Measurements from ENCODE around the gene ENAM.

ENAM gene

DNA sequence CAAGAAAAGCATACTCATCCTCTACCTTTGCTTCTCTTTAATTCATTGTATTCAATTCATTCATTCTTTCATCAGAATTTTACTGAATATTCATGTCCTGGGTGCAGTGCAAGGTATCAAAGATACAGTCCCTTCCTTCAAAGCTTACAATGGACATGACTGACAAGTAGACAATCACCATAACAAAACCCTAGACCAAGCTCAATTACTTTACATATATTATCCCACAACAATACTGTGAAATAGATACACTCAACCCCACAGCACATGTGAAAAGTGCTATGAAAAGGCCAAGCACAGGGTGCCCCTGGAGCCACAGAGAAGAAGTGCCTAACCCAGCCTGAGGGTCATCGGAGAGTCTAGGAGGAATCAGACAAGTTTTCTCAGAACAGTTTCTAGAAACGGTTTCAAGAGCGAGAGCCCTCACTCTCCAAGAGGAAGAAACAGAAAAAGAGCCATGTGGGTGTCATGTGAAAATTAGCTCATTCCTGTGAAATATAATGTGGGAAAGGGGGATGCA lies 21.1 kb upstream of the ENAM start:
- H4K20me1 ChIP-seq (ENCODE audit: insufficient read depth, low read length), result no peaks in the 10 kb centered on the region
- no peaks in the 10 kb centered on the region for H3K9me3 ChIP-seq (ENCODE audit: low read length)
- no peaks in the 10 kb centered on the region for H3F3A ChIP-seq (ENCODE audit: insufficient read depth, low read length)
- H3K4me1 ChIP-seq (ENCODE audit: insufficient read depth, low read length, severe bottlenecking), result no peaks in the 10 kb centered on the region
- H3K9me2 ChIP-seq (ENCODE audit: low read depth, low read length), result no peaks in the 10 kb centered on the region
- no peak overlapping the region for H3K9ac ChIP-seq (ENCODE audit: low read length)
- H3K79me2 ChIP-seq (ENCODE audit: insufficient read depth, low read length), result no peaks in the 10 kb centered on the region
- H3K36me3 ChIP-seq (ENCODE audit: insufficient read depth, low read length), result no peaks in the 10 kb centered on the region
- TF ChIP-seq, protein P1, sequence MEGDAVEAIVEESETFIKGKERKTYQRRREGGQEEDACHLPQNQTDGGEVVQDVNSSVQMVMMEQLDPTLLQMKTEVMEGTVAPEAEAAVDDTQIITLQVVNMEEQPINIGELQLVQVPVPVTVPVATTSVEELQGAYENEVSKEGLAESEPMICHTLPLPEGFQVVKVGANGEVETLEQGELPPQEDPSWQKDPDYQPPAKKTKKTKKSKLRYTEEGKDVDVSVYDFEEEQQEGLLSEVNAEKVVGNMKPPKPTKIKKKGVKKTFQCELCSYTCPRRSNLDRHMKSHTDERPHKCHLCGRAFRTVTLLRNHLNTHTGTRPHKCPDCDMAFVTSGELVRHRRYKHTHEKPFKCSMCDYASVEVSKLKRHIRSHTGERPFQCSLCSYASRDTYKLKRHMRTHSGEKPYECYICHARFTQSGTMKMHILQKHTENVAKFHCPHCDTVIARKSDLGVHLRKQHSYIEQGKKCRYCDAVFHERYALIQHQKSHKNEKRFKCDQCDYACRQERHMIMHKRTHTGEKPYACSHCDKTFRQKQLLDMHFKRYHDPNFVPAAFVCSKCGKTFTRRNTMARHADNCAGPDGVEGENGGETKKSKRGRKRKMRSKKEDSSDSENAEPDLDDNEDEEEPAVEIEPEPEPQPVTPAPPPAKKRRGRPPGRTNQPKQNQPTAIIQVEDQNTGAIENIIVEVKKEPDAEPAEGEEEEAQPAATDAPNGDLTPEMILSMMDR (IDR thresholded peaks at IDR 0.05; ENCODE audit: low read length), result no peak
- TF ChIP-seq EZH2 (IDR thresholded peaks at IDR 0.05; ENCODE audit: borderline replicate concordance, low read length), result no peak
- no peak overlapping the region for H3K27ac ChIP-seq (ENCODE audit: low read depth, low read length, poor library complexity, severe bottlenecking)
- H3K4me3 ChIP-seq (ENCODE audit: low read depth, low read length, poor library complexity, severe bottlenecking), result no peak overlapping the region
- H3K4me2 ChIP-seq (ENCODE audit: low read length), result no peak overlapping the region
- H2AFZ ChIP-seq (ENCODE audit: low read length), result no peak overlapping the region
- H3K27me3 ChIP-seq (ENCODE audit: insufficient read depth, low read length), result no peaks in the 10 kb centered on the region

DNA sequence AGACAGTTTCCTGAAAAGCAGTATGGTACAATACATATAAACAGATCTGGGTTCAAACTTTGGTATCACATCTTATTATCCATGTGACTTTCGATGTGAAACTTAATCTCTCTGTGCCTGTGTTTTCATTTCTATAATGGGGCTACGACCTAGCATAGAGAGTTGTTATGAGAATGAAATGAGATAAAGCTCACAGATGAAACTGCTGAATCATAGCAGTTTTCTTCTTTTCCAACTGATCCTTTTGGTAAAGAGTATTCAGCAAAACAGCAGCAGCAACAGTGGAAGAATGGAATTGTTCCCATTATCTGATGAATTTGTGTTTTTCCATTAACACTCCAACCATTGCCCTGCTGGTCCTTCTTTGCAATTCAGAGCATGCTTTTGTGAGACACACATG lies 20.2 kb upstream of the ENAM start:
- Histone ChIP-seq H3K9me3 (ENCODE audit: low read length) (no peaks in the 10 kb centered on the region), H3K4me2 (ENCODE audit: low read length) (no peak overlapping the region), H2AFZ (ENCODE audit: low read length) (no peak overlapping the region), H3F3A (ENCODE audit: insufficient read depth, low read length) (no peaks in the 10 kb centered on the region), H3K79me2 (ENCODE audit: insufficient read depth, low read length) (no peaks in the 10 kb centered on the region), H3K27ac (ENCODE audit: low read depth, low read length, poor library complexity, severe bottlenecking) (no peak overlapping the region), H3K9me2 (ENCODE audit: low read depth, low read length) (no peaks in the 10 kb centered on the region), H3K36me3 (ENCODE audit: insufficient read depth, low read length) (no peaks in the 10 kb centered on the region), H4K20me1 (ENCODE audit: insufficient read depth, low read length) (no peaks in the 10 kb centered on the region), H3K27me3 (ENCODE audit: insufficient read depth, low read length) (no peaks in the 10 kb centered on the region), H3K4me3 (ENCODE audit: low read depth, low read length, poor library complexity, severe bottlenecking) (no peak overlapping the region), H3K9ac (ENCODE audit: low read length) (no peak overlapping the region), H3K4me1 (ENCODE audit: insufficient read depth, low read length, severe bottlenecking) (peaks cover 8% of the 10 kb centered on the region)
- TF ChIP-seq, protein P1 (IDR thresholded peaks at IDR 0.05; ENCODE audit: low read length), result no peak
- TF ChIP-seq EZH2 (IDR thresholded peaks at IDR 0.05; ENCODE audit: borderline replicate concordance, low read length), result no peak

DNA sequence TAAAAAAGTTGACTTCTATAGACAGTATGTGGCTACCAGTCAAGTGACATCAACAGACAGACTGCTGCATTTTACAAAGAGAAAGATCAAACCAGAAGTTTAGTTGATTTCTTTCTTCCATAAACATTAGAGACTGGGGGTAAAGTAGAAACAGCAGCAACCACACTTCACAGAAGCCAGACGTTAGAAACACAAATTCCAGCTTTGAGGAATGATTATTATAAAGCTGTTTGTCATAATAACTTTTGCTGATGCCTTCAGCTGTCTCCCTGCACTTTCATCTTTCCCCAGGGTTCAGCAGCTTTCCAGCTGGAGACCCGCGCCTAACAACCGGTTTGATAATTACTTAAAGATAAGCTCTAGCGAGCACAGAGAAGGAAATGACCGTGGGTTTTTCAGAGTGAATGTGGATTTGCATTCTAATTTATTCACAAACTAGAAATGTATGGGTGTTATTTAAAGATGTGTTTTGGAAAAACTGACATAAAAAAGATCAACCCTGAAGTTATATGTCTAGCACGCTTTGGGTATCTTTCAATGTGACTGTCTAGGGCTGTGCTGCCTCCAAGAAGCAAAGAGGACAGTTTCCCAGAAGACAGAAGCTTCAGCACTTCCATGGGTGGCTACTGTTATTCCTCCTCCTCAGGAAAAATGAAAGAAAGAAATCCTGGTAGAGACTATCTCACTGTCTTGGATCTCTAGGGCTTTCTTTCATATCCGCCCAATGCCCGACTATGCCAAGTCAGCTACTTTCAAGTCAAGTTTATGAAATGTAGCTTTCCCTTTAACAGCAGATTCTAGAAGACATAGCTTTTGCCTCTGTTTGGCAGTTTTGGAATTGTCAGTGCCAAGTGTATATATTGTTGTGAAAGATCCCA lies 15.0 kb upstream of the ENAM start:
- Histone ChIP-seq H3F3A (ENCODE audit: insufficient read depth, low read length) (no peaks in the 10 kb centered on the region), H3K27ac (ENCODE audit: low read depth, low read length, poor library complexity, severe bottlenecking) (peak overlapping the region; percentile 6), H3K9me2 (ENCODE audit: low read depth, low read length) (no peaks in the 10 kb centered on the region), H3K4me2 (ENCODE audit: low read length) (peak overlapping the region; percentile 52), H2AFZ (ENCODE audit: low read length) (no peak overlapping the region), H3K4me1 (ENCODE audit: insufficient read depth, low read length, severe bottlenecking) (peaks cover 22% of the 10 kb centered on the region), H3K79me2 (ENCODE audit: insufficient read depth, low read length) (no peaks in the 10 kb centered on the region), H3K9ac (ENCODE audit: low read length) (no peak overlapping the region), H3K36me3 (ENCODE audit: insufficient read depth, low read length) (no peaks in the 10 kb centered on the region), H3K9me3 (ENCODE audit: low read length) (no peaks in the 10 kb centered on the region), H3K27me3 (ENCODE audit: insufficient read depth, low read length) (no peaks in the 10 kb centered on the region), H4K20me1 (ENCODE audit: insufficient read depth, low read length) (no peaks in the 10 kb centered on the region), H3K4me3 (ENCODE audit: low read depth, low read length, poor library complexity, severe bottlenecking) (peak overlapping the region; percentile 23)
- TF ChIP-seq, protein P1 (IDR thresholded peaks at IDR 0.05; ENCODE audit: low read length), result no peak
- TF ChIP-seq EZH2 (IDR thresholded peaks at IDR 0.05; ENCODE audit: borderline replicate concordance, low read length), result no peak

Measured in OCI-LY1 (cell line).